ENCODE data around the gene S100A16.

S100A16 gene, protein sequence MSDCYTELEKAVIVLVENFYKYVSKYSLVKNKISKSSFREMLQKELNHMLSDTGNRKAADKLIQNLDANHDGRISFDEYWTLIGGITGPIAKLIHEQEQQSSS

DNA sequence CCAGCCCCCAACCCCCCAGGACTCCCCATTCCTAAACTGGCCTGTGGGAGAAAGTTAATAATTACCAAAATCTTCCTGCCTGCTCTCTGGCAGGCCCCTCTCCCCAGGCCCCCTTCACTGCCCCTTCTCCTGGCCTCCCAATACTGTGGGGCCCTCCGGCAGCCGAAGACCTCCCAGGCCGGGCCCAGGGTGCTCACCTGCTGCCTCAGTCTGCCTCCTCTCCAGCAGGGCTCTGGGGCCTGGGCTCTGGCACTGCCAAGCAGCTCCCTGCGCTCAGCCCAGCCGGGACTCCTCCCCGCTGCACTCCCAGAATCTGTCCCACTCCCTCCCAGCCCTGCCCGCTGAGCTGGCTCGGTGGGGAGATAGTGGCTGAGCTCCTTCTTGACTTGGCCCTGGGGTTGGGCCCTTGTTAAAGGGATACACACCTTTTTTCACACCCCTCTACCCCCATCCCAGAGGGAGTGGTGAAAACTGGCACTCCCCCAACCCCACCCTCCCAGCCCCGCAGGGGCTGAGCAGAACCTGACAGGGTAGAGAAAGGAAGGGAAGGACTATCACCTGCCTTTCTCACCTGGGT, at the start of gene S100A16:
Gene S100A16, minus strand, starts transcription at position 383 of the 577 bp plus-strand sequence. CDS start 4,986 bp downstream, outside the sequence.
- TF ChIP-seq, protein P1, sequence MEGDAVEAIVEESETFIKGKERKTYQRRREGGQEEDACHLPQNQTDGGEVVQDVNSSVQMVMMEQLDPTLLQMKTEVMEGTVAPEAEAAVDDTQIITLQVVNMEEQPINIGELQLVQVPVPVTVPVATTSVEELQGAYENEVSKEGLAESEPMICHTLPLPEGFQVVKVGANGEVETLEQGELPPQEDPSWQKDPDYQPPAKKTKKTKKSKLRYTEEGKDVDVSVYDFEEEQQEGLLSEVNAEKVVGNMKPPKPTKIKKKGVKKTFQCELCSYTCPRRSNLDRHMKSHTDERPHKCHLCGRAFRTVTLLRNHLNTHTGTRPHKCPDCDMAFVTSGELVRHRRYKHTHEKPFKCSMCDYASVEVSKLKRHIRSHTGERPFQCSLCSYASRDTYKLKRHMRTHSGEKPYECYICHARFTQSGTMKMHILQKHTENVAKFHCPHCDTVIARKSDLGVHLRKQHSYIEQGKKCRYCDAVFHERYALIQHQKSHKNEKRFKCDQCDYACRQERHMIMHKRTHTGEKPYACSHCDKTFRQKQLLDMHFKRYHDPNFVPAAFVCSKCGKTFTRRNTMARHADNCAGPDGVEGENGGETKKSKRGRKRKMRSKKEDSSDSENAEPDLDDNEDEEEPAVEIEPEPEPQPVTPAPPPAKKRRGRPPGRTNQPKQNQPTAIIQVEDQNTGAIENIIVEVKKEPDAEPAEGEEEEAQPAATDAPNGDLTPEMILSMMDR (conservative IDR thresholded peaks at IDR 0.05) = no peak
- H3K27ac ChIP-seq = no peak within 1 kb of the TSS

DNA sequence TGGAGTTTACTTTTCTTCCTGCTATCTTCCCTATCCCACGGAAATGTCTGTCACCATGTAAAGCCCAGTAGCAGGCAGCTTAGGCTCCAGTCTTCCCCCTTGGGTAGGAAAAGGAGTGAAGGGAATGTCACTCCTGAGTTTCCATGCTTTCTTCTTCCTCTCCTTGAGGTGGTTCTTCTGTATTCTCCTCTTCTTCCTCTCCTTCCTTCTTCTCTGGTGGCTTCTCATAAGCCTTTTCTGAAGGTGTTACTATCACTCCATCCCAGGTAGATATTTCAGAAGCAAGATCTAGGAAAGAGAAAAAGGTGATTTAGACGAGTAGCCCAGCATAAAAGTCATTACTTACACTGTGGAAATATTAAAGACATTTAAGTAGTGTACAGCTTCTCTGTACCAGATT, 49.3 kb upstream of the S100A16 start:
- TF ChIP-seq, protein P1 (conservative IDR thresholded peaks at IDR 0.05) = no peak
- no peak overlapping the region for H3K27ac ChIP-seq

DNA sequence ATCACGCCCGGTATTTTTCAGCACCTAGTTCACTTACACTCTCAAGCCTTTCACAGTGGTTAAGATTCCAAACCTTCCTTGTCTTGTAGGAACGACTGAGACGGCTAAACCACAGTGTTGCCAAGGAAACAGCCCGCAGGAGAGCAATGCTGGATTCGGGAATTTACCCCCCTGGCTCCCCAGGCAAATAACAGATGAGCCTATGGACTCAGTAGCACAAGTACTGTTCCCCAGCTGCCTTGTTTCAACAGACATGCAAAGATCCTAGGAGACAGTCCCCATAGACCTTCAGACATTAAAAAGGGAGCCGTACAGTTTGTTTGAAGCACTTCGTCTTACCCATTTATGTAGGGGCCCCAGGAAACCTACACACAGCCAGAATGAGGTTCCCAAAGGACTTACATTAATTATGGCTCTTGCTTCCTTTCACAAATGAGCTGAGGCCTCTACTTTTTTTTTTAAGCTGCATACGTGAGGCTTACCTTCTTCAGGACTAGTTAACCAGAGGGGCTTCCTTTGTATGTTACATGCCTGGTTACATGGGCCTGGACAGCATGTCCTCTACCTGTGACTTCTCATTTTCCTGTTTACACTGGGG, 48.3 kb upstream of the S100A16 start:
- no peak overlapping the region for H3K27ac ChIP-seq
- TF ChIP-seq, protein P1 (conservative IDR thresholded peaks at IDR 0.05) = no peak

DNA sequence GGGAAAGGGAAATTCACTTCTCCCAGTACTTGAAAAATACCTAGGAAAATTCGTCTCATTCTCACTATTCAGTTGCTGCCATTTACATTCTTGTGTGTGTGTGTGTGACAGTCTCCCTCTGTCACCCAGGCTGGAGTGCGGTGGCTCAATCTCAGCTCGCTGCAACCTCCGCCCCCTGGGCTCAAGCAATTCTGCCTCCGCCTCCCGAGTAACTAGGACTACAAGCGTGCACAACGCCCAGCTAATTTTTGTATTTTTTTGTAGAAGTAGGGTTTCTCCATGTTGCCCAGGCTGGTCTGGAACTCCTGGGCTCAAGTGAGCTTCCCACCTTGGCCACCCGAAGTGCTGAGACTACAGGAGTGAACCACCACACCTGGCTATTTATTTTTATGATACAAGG, 46.7 kb upstream of the S100A16 start:
- peak overlapping the region; percentile 91 for H3K27ac ChIP-seq
- TF ChIP-seq, protein P1 (conservative IDR thresholded peaks at IDR 0.05) = no peak

DNA sequence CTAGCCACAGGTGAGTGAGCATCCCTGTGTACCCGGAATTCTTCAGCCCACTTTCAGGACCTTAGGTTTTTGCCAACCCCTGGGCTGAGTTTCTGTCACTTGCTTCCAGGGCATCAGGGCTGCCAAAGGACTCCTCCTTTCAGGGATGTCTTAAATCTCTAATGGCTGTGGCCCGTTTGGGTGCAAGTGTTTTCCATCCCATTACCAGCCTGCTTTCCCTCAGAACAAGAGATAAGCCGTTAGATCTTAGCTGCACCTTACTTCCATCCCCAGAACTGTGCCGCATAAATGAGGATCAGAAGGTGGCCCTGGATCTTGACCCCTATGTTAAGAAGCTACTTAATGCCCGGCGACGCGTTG, 46.2 kb upstream of the S100A16 start:
- H3K27ac ChIP-seq = peak overlapping the region; percentile 91

DNA sequence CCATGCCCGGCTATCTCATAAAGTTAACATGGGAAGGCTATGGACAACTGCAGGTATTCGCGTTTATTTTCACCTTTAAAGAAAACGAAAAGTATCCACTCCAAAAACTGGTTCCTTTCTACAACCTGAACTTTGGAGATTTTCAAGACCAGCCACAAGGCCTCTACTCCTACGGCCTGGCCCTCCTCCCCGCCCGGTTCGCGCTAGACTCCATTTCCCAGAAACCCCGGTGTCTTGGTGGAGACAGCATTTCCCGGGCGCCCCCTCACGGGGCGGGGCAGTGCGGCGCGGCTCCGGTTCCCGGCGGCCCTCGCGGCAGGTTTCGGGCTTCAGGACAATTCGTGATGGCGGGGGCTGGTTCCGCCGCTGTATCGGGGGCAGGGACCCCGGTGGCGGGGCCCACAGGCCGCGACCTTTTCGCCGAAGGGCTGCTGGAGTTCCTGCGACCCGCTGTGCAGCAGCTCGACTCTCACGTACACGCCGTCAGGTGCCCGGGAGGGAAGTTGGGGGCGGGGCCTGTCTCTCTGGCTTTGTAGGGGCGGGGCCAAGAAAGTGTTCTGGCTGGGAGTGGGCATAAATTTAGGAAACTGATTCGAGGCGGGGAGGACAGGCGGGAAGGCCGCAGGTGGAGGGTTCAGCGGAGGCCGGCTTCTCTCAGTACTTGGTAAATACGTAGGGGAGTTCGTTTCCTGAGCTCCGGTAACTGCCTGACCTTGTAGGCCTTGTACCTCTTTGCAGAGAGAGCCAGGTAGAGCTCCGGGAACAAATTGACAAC, 45.6 kb upstream of the S100A16 start, which contains the start of gene SNAPIN:
Gene SNAPIN, plus strand, starts transcription at position 304 of the 775 bp plus-strand sequence. Its CDS starts 41 bp downstream, at position 345.
- TF ChIP-seq, protein P1 (conservative IDR thresholded peaks at IDR 0.05) = no peak
- H3K27ac ChIP-seq = peak within 1 kb of the TSS; percentile 91

More for the DNA sequence above, 46.2 kb upstream of the S100A16 start:
- TF ChIP-seq, protein P1 (conservative IDR thresholded peaks at IDR 0.05) = no peak

DNA sequence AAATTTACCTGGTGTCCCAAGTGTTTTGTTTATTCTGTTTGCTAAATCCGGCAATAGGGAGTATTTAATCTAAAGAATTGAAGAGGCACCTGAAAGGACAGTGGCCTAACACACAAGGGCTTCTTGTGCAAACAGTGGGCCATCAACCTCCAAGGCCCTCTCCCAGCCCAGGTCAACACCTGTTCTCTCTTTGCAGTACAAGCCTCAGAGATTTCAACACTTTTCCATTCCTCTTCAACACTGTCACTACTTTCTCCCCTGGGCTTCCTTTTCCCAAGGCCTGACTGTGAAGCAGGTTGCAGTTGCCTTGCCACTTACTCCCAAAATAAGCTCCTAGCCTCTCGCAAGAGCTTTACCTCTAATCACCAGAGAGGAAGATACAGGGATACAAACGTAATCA, 42.4 kb upstream of the S100A16 start:
- TF ChIP-seq, protein P1 (conservative IDR thresholded peaks at IDR 0.05) = no peak
- no peak overlapping the region for H3K27ac ChIP-seq

Data from VCaP (cell line).